GDM1 (cell line): Measurements from ENCODE around the gene GRIK4.
A peak's percentile ranks its signal among the peaks of the same experiment; 100 is the strongest.

Source experiments
- DNase-seq: peaks from one replicate; lab custom pipeline; 2025; lab: John Stamatoyannopoulos, UW

GRIK4 gene

GRCh38 chr11:120549346-120549745 lies 37.8 kb downstream of the GRIK4 start:
- DNase-seq: no peak

GRCh38 chr11:120550007-120550406 lies 38.5 kb downstream of the GRIK4 start:
- DNase-seq: no peak

- no peak for DNase-seq
Observed at GRCh38 chr11:120551191-120551590, 39.6 kb downstream of the GRIK4 start.

GRCh38 chr11:120554766-120555432 lies 43.4 kb downstream of the GRIK4 start:
- DNase-seq: peak; percentile 24

- DNase-seq: no peak
Observed at GRCh38 chr11:120555433-120555773, 43.9 kb downstream of the GRIK4 start.

- no peak for DNase-seq
Observed at GRCh38 chr11:120556797-120557196, 45.2 kb downstream of the GRIK4 start.

GRCh38 chr11:120558744-120559431 lies 47.3 kb downstream of the GRIK4 start:
- no peak for DNase-seq

GRCh38 chr11:120561286-120561685 lies 49.7 kb downstream of the GRIK4 start:
- no peak for DNase-seq

- DNase-seq: no peak
Observed at GRCh38 chr11:120562806-120563425, 51.4 kb downstream of the GRIK4 start.

- no peak for DNase-seq
Observed at GRCh38 chr11:120563703-120564572, 52.4 kb downstream of the GRIK4 start.

GRCh38 chr11:120564573-120565311 lies 53.2 kb downstream of the GRIK4 start:
- no peak for DNase-seq

- DNase-seq: no peak
Observed at GRCh38 chr11:120565466-120566155, 54.1 kb downstream of the GRIK4 start.

- no peak for DNase-seq
Observed at GRCh38 chr11:120566176-120566575, 54.6 kb downstream of the GRIK4 start.

- no peak for DNase-seq
Observed at GRCh38 chr11:120568572-120569307, 57.2 kb downstream of the GRIK4 start.

- DNase-seq: no peak
Observed at GRCh38 chr11:120569861-120570260, 58.3 kb downstream of the GRIK4 start.

- DNase-seq: no peak
Observed at GRCh38 chr11:120571476-120571875, 59.9 kb downstream of the GRIK4 start.

GRCh38 chr11:120573756-120574354 lies 62.3 kb downstream of the GRIK4 start:
- no peak for DNase-seq

- DNase-seq: no peak
Observed at GRCh38 chr11:120574876-120575275, 63.3 kb downstream of the GRIK4 start.

- DNase-seq: no peak
Observed at GRCh38 chr11:120575461-120575860, 63.9 kb downstream of the GRIK4 start.

GRCh38 chr11:120576606-120577005 lies 65.1 kb downstream of the GRIK4 start:
- no peak for DNase-seq
